ENCODE data around the gene CTSC. TPM values are rescaled to one million over a fixed set of nuclear protein-coding genes. Genes with fewer than 3 reads are reported as not detected.

The CTSC gene
- polyA plus RNA-seq, 1 donor (not counting 4 experiments of a cell fraction or from before 2014, with no cell fraction given): 658 TPM

DNA sequence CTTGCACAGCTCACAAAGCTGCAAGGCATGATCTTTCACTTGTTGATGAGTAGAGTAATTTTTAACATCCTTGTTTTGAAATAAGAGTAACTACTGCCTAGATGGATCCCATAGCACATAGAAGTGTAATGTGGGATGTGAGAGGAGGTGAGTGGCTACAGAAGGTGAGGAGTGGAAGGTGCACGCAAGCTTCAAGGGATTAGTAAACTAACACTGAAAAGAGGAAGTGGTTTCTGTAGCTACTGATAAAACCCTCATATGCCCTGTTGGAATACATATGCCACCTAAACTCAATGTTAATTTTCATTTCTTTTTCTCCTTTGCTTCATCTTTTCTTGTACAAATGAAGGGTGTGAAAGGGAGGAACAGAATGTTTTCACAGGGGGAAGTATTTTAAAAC is 22.0 kb upstream of the CTSC start:
- Histone ChIP-seq H3K36me3 (ENCODE audit: control insufficient read depth in 2 of 2, extremely low read depth in 1 of 2, insufficient read depth in 2 of 2, low read length in 2 of 2) (no peaks in the 10 kb centered on the region), H3K9ac (ENCODE audit: control insufficient read depth, extremely low read depth, insufficient read depth, low read length) (no peak overlapping the region), H3K4me1 (ENCODE audit: control insufficient read depth, extremely low read depth, insufficient read depth, low read length) (peaks cover 14% of the 10 kb centered on the region), H3K9me1 (ENCODE audit: control insufficient read depth, extremely low read depth, insufficient read depth, low read length) (no peaks in the 10 kb centered on the region), H3K27me3 (ENCODE audit: control insufficient read depth, extremely low read depth, insufficient read depth, low read length) (no peaks in the 10 kb centered on the region), H3K4me2 (ENCODE audit: control insufficient read depth, extremely low read depth, insufficient read depth, low read depth, low read length) (no peak overlapping the region), H3K27ac (ENCODE audit: control insufficient read depth, insufficient read depth, low read length) (no peak overlapping the region), H3K4me3 (ENCODE audit: control insufficient read depth in 2 of 3, extremely low read depth in 1 of 3, insufficient read depth in 2 of 3, low read depth in 1 of 3, low read length in 3 of 3) (no peak overlapping the region), H3K79me2 (ENCODE audit: control insufficient read depth, insufficient read depth, low read length) (no peaks in the 10 kb centered on the region), H2AFZ (ENCODE audit: control insufficient read depth, low read length) (no peak overlapping the region), H4K20me1 (ENCODE audit: control insufficient read depth, extremely low read depth, insufficient read depth, low read length) (no peaks in the 10 kb centered on the region), H3K9me3 (ENCODE audit: control insufficient read depth, low read depth, low read length) (no peaks in the 10 kb centered on the region)
- dilution Hi-C loops (cut with MboI; ENCODE audit: extremely low pct_ligation_motif_present, low sequenced_read_pairs): no loop called here
- DNase-seq (ENCODE audit: low read depth, low spot score) (no peak), FAIRE-seq (no peak)
- TF ChIP-seq, protein P1, sequence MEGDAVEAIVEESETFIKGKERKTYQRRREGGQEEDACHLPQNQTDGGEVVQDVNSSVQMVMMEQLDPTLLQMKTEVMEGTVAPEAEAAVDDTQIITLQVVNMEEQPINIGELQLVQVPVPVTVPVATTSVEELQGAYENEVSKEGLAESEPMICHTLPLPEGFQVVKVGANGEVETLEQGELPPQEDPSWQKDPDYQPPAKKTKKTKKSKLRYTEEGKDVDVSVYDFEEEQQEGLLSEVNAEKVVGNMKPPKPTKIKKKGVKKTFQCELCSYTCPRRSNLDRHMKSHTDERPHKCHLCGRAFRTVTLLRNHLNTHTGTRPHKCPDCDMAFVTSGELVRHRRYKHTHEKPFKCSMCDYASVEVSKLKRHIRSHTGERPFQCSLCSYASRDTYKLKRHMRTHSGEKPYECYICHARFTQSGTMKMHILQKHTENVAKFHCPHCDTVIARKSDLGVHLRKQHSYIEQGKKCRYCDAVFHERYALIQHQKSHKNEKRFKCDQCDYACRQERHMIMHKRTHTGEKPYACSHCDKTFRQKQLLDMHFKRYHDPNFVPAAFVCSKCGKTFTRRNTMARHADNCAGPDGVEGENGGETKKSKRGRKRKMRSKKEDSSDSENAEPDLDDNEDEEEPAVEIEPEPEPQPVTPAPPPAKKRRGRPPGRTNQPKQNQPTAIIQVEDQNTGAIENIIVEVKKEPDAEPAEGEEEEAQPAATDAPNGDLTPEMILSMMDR (optimal IDR thresholded peaks at IDR 0.05 in 1 of 3, IDR thresholded peaks at IDR 0.05 in 1 of 3, conservative IDR thresholded peaks at IDR 0.05 in 1 of 3; ENCODE audit: extremely low read depth in 1 of 3, insufficient read depth in 2 of 3, low read length in 3 of 3): no peak
- TF ChIP-seq EZH2 (IDR thresholded peaks at IDR 0.05; ENCODE audit: low read length): no peak

DNA sequence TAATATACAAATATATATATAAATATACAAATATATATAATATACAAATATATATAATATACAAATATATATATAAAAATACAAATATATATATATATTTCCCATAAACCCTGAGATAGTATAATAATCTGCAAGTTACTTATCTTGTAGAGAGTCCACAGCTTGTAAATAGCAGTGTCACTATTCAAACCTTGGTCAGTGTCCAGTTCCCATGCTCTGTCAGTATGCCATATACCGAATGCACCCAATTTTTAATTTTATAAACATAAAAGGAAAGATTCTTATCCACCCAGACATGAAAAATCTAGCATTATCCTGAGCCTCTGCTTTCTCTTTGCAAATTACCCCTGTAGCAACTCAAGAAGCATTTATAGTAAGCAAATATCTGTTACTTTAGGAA is 21.6 kb upstream of the CTSC start:
- H3K4me2 ChIP-seq (ENCODE audit: control insufficient read depth, extremely low read depth, insufficient read depth, low read depth, low read length): no peak overlapping the region
- peaks cover 12% of the 10 kb centered on the region for H3K4me1 ChIP-seq (ENCODE audit: control insufficient read depth, extremely low read depth, insufficient read depth, low read length)
- H4K20me1 ChIP-seq (ENCODE audit: control insufficient read depth, extremely low read depth, insufficient read depth, low read length): no peaks in the 10 kb centered on the region
- no peaks in the 10 kb centered on the region for H3K27me3 ChIP-seq (ENCODE audit: control insufficient read depth, extremely low read depth, insufficient read depth, low read length)
- no peaks in the 10 kb centered on the region for H3K9me1 ChIP-seq (ENCODE audit: control insufficient read depth, extremely low read depth, insufficient read depth, low read length)
- H3K9ac ChIP-seq (ENCODE audit: control insufficient read depth, extremely low read depth, insufficient read depth, low read length): no peak overlapping the region
- H3K9me3 ChIP-seq (ENCODE audit: control insufficient read depth, low read depth, low read length): no peaks in the 10 kb centered on the region
- no peaks in the 10 kb centered on the region for H3K36me3 ChIP-seq (ENCODE audit: control insufficient read depth in 2 of 2, extremely low read depth in 1 of 2, insufficient read depth in 2 of 2, low read length in 2 of 2)
- dilution Hi-C loops (cut with MboI; ENCODE audit: extremely low pct_ligation_motif_present, low sequenced_read_pairs): no loop called here
- H3K27ac ChIP-seq (ENCODE audit: control insufficient read depth, insufficient read depth, low read length): no peak overlapping the region
- H2AFZ ChIP-seq (ENCODE audit: control insufficient read depth, low read length): no peak overlapping the region
- DNase-seq (ENCODE audit: low read depth, low spot score): no peak
- H3K79me2 ChIP-seq (ENCODE audit: control insufficient read depth, insufficient read depth, low read length): no peaks in the 10 kb centered on the region
- no peak for FAIRE-seq
- no peak overlapping the region for H3K4me3 ChIP-seq (ENCODE audit: control insufficient read depth in 2 of 3, extremely low read depth in 1 of 3, insufficient read depth in 2 of 3, low read depth in 1 of 3, low read length in 3 of 3)
- TF ChIP-seq EZH2 (IDR thresholded peaks at IDR 0.05; ENCODE audit: low read length): no peak
- TF ChIP-seq, protein P1 (optimal IDR thresholded peaks at IDR 0.05 in 1 of 3, IDR thresholded peaks at IDR 0.05 in 1 of 3, conservative IDR thresholded peaks at IDR 0.05 in 1 of 3; ENCODE audit: extremely low read depth in 1 of 3, insufficient read depth in 2 of 3, low read length in 3 of 3): no peak

Measured in keratinocyte (primary cell).